Measurements from ENCODE around the gene SLC24A3. TPM values are rescaled to one million over a fixed set of nuclear protein-coding genes. Genes with fewer than 3 reads are reported as not detected.

The SLC24A3 gene
- total and polyA plus RNA-seq, 2 of the 13 experiments (the other 11 are each of a cell fraction or from before 2014, with no cell fraction given): not detected

GRCh38 chr20:19300395-19300794, 88.0 kb downstream of the SLC24A3 start:
- in situ Hi-C loops (cut with HindIII; ENCODE audit: extremely low pct_ligation_motif_present, low pct_unique_long_range_greater_than_20kb): no loop called here
- FAIRE-seq (no peak), DNase-seq (ENCODE audit: low spot score) (no peak), ATAC-seq (no peak)
- CTCF ChIA-PET (ENCODE audit: low intra/inter-chr PET ratio, low total read pairs): no interaction called here
- no peak overlapping the region for H3K4me2 ChIP-seq (ENCODE audit: low read depth, low read length)
- intact Hi-C loops (cut with micrococcal nuclease; ENCODE audit: unreplicated experiment): no loop called here
- 0 out of 2 replicates have a peak, but pooled peaks have one; percentile 55 for TF ChIP-seq RBAK (CRISPR knock-in tag; IDR thresholded peaks at IDR 0.05)
- no peak for TF ChIP-seq PRDM10 (CRISPR knock-in tag; IDR thresholded peaks at IDR 0.05; ENCODE audit: low read depth)
- peaks cover 32% of the 10 kb centered on the region; the same call in 1 of the 2 replicates for H3K9me3 ChIP-seq (ENCODE audit: low read length)
- POLR2A ChIA-PET: no interaction called here
- no peaks in the 10 kb centered on the region for H4K20me1 ChIP-seq (ENCODE audit: insufficient read depth, low read length)
- H3K4me3 ChIP-seq (replicated peaks in 1 of 3; ENCODE audit: insufficient read depth in 1 of 3, low read depth in 2 of 3, low read length in 3 of 3): no peak overlapping the region
- no peaks in the 10 kb centered on the region for H3K79me2 ChIP-seq (ENCODE audit: insufficient read depth, low read length)
- no peak overlapping the region for H2AFZ ChIP-seq (ENCODE audit: low read length)
- no peaks in the 10 kb centered on the region for H3K4me1 ChIP-seq (ENCODE audit: insufficient read depth, low read length)
- H3K9ac ChIP-seq (ENCODE audit: insufficient read depth, low read depth, low read length): no peak overlapping the region
- WGBS (ENCODE audit: low lambda C conversion rate): 33% methylated on average over 6 of the region's 6 CpGs
- no TSS peak for BruUV-seq (replicated peaks)
- H3K27ac ChIP-seq (ENCODE audit: extremely low read length, insufficient read depth, low read length): no peak overlapping the region
- H3K36me3 ChIP-seq (replicated peaks in 1 of 2; ENCODE audit: control insufficient read depth in 1 of 2, insufficient read depth in 2 of 2, low read length in 2 of 2): no peaks in the 10 kb centered on the region
- H3K27me3 ChIP-seq (ENCODE audit: control insufficient read depth in 1 of 2, insufficient read depth in 2 of 2, low read length in 2 of 2): no peaks in the 10 kb centered on the region

GRCh38 chr20:19301142-19301541, 88.7 kb downstream of the SLC24A3 start:
- Histone ChIP-seq H3K9ac (ENCODE audit: insufficient read depth, low read depth, low read length) (no peak overlapping the region), H2AFZ (ENCODE audit: low read length) (no peak overlapping the region), H3K79me2 (ENCODE audit: insufficient read depth, low read length) (no peaks in the 10 kb centered on the region), H3K4me2 (ENCODE audit: low read depth, low read length) (no peak overlapping the region), H3K9me3 (ENCODE audit: low read length) (peaks cover 32% of the 10 kb centered on the region; the same call in 1 of the 2 replicates), H3K27me3 (ENCODE audit: control insufficient read depth in 1 of 2, insufficient read depth in 2 of 2, low read length in 2 of 2) (no peaks in the 10 kb centered on the region), H3K4me3 (replicated peaks in 1 of 3; ENCODE audit: insufficient read depth in 1 of 3, low read depth in 2 of 3, low read length in 3 of 3) (no peak overlapping the region), H3K27ac (ENCODE audit: extremely low read length, insufficient read depth, low read length) (no peak overlapping the region), H4K20me1 (ENCODE audit: insufficient read depth, low read length) (no peaks in the 10 kb centered on the region), H3K4me1 (ENCODE audit: insufficient read depth, low read length) (no peaks in the 10 kb centered on the region), H3K36me3 (replicated peaks in 1 of 2; ENCODE audit: control insufficient read depth in 1 of 2, insufficient read depth in 2 of 2, low read length in 2 of 2) (no peaks in the 10 kb centered on the region)
- no TSS peak for BruUV-seq (replicated peaks)
- 9% methylated on average over 2 of the region's 2 CpGs for WGBS (ENCODE audit: low lambda C conversion rate)
- no peak for TF ChIP-seq RAD21 (CRISPR knock-in tag; IDR thresholded peaks at IDR 0.05)
- no peak for TF ChIP-seq ZNF674 (CRISPR knock-in tag; IDR thresholded peaks at IDR 0.05; ENCODE audit: low read depth)
- TF ChIP-seq CCAR2 (optimal IDR thresholded peaks at IDR 0.05; ENCODE audit: low read depth, low read length): no peak
- no peak for TF ChIP-seq NFATC3 (CRISPR knock-in tag; IDR thresholded peaks at IDR 0.05)
- TF ChIP-seq GTF3A (CRISPR knock-in tag; conservative IDR thresholded peaks at IDR 0.05): no peak
- no peak for TF ChIP-seq SOX6 (IDR thresholded peaks at IDR 0.05)
- no peak for TF ChIP-seq SOX6 (CRISPR knock-in tag; IDR thresholded peaks at IDR 0.05)
- no peak for TF ChIP-seq TGIF2 (CRISPR knock-in tag; IDR thresholded peaks at IDR 0.05)
- TF ChIP-seq ZNF207 (IDR thresholded peaks at IDR 0.05; ENCODE audit: borderline replicate concordance): no peak
- no peak for TF ChIP-seq SALL1 (CRISPR knock-in tag; IDR thresholded peaks at IDR 0.05)
- no peak for TF ChIP-seq GPN1 (CRISPR knock-in tag; IDR thresholded peaks at IDR 0.05; ENCODE audit: borderline replicate concordance)
- no peak for TF ChIP-seq NFE2 (CRISPR knock-in tag; IDR thresholded peaks at IDR 0.05)
- TF ChIP-seq GABPB1 (CRISPR knock-in tag; IDR thresholded peaks at IDR 0.05): no peak
- TF ChIP-seq HNF4G (IDR thresholded peaks at IDR 0.05; ENCODE audit: borderline replicate concordance, low read depth, low read length): no peak
- no peak for TF ChIP-seq HNF4G (CRISPR knock-in tag; IDR thresholded peaks at IDR 0.05; ENCODE audit: borderline replicate concordance, low read depth)
- TF ChIP-seq ZNF709 (CRISPR knock-in tag; IDR thresholded peaks at IDR 0.05): no peak
- no peak for TF ChIP-seq ZNF274 (CRISPR knock-in tag; IDR thresholded peaks at IDR 0.05)
- in situ Hi-C loops (cut with HindIII; ENCODE audit: extremely low pct_ligation_motif_present, low pct_unique_long_range_greater_than_20kb): no loop called here
- ChIA-PET CTCF (ENCODE audit: low intra/inter-chr PET ratio, low total read pairs) (no interaction called here), POLR2A (no interaction called here)
- DNase-seq (ENCODE audit: low spot score) (no peak), FAIRE-seq (no peak), ATAC-seq (no peak)
- intact Hi-C loops (cut with micrococcal nuclease; ENCODE audit: unreplicated experiment): no loop called here
